ENCODE results near the gene SLC9A4. TPM values are rescaled to one million over a fixed set of nuclear protein-coding genes. Genes with fewer than 3 reads are reported as not detected.

Gene SLC9A4
- total and polyA plus RNA-seq, 10 of the 15 experiments (the other 5 are each of a cell fraction or from before 2014, with no cell fraction given) = 0.10 TPM; not detected in 9

GRCh38 chr2:102520801-102521200 is 47.8 kb downstream of the SLC9A4 start:
- Histone ChIP-seq H3K4me3 (no peak overlapping the region), H3K9me3 (replicated peaks; ENCODE audit: control insufficient read depth, insufficient read depth, low read length) (no peaks in the 10 kb centered on the region), H3K4me1 (ENCODE audit: control insufficient read depth, insufficient read depth, low read length) (no peaks in the 10 kb centered on the region; the same call in 1 of the 2 replicates), H3K4me2 (ENCODE audit: control insufficient read depth, insufficient read depth) (no peak overlapping the region), H2AFZ (ENCODE audit: control insufficient read depth, low read depth, low read length) (no peak overlapping the region), H3K27ac (ENCODE audit: control insufficient read depth, insufficient read depth) (no peak overlapping the region), H3K27me3 (replicated peaks in 1 of 2; ENCODE audit: control insufficient read depth in 2 of 2, insufficient read depth in 2 of 2, low read length in 1 of 2) (peaks cover 0 to 1% of the 10 kb centered on the region in 2 experiments; a peak in 1 of 4 replicates), H3K79me2 (ENCODE audit: control insufficient read depth, insufficient read depth, low read length) (no peaks in the 10 kb centered on the region), H3K9ac (ENCODE audit: control insufficient read depth, insufficient read depth, low read length) (no peak overlapping the region), H4K20me1 (ENCODE audit: control insufficient read depth, insufficient read depth) (no peaks in the 10 kb centered on the region), H3K36me3 (ENCODE audit: control insufficient read depth in 2 of 2, insufficient read depth in 2 of 2, low read length in 1 of 2) (no peaks in the 10 kb centered on the region)
- intact Hi-C loops (cut with micrococcal nuclease; ENCODE audit: unreplicated experiment) = loop anchor here (1.0 to 2.0 kb wide), 3 partner anchors 96 to 286 kb away; no protein-coding TSS in a partner anchor
- FAIRE-seq (no peak), DNase-seq (ENCODE audit: low read depth, low spot score) (no peak), ATAC-seq (no peak)
- ChIA-PET POLR2A (no interaction called here), RAD21 (ENCODE audit: unreplicated experiment) (interaction anchor here (1.2 to 1.3 kb wide), 2 partner anchors 95 to 183 kb away, joined by 3 to 5 read pairs; no protein-coding TSS in a partner anchor), SMC1A (ENCODE audit: uncharacterized antibody, unreplicated experiment) (interaction anchor here (1.3 to 2.3 kb wide), 3 partner anchors 92 to 183 kb away, joined by 3 to 9 read pairs (median 4); no protein-coding TSS in a partner anchor), CTCF (interaction anchor here (0.8 to 2.5 kb wide), 5 partner anchors 10 to 193 kb away, joined by 3 to 12 read pairs (median 4); no protein-coding TSS in a partner anchor)
- BruUV-seq (replicated peaks) = no TSS peak
- TF ChIP-seq BCL11A (IDR thresholded peaks at IDR 0.05; ENCODE audit: low read depth, low read length) = no peak
- no peak for TF ChIP-seq SREBF1 (IDR thresholded peaks at IDR 0.05; ENCODE audit: low read length)
- no peak for TF ChIP-seq EZH2 (IDR thresholded peaks at IDR 0.05; ENCODE audit: borderline replicate concordance, control insufficient read depth, low read depth, low read length)
- no peak for TF ChIP-seq CEBPZ (IDR thresholded peaks at IDR 0.05; ENCODE audit: low read depth, low read length)
- TF ChIP-seq BMI1 (IDR thresholded peaks at IDR 0.05; ENCODE audit: borderline replicate concordance) = no peak
- no peak for TF ChIP-seq ELK1 (IDR thresholded peaks at IDR 0.05; ENCODE audit: low read depth, low read length)
- no peak for TF ChIP-seq FOXK2 (IDR thresholded peaks at IDR 0.05)
- TF ChIP-seq RELB (IDR thresholded peaks at IDR 0.05; ENCODE audit: low read depth) = no peak
- TF ChIP-seq CHD1 (IDR thresholded peaks at IDR 0.05; ENCODE audit: low read depth, low read length) = no peak
- no peak for TF ChIP-seq NR2C2 (IDR thresholded peaks at IDR 0.05; ENCODE audit: borderline replicate concordance, control insufficient read depth, insufficient read length, low read depth)
- TF ChIP-seq ZSCAN29 (IDR thresholded peaks at IDR 0.05) = no peak
- no peak for TF ChIP-seq SKIL (IDR thresholded peaks at IDR 0.05; ENCODE audit: low read depth, poor library complexity, severe bottlenecking)
- no peak for TF ChIP-seq WRNIP1 (IDR thresholded peaks at IDR 0.05; ENCODE audit: borderline replicate concordance, low read depth, low read length)
- TF ChIP-seq BACH1 (IDR thresholded peaks at IDR 0.05; ENCODE audit: borderline replicate concordance) = no peak
- 40% methylated on average over 1 of the region's 1 CpG for WGBS (ENCODE audit: insufficient coverage, insufficient replicate concordance, low lambda C conversion rate, missing lambda C conversion rate)
- in situ Hi-C loops (cut with MboI) = no loop called here
